ENCODE measurements around the gene ACTR2. TPM values are rescaled to one million over a fixed set of nuclear protein-coding genes. Genes with fewer than 3 reads are reported as not detected.

Gene ACTR2
- total and polyA plus RNA-seq, 2 of the 13 experiments (the other 11 are each of a cell fraction or from before 2014, with no cell fraction given) = 51.2 to 100 TPM

GRCh38 chr2:65228263-65228750 is 676 bp downstream of the ACTR2 start (continued):
- TF ChIP-seq, protein P1, sequence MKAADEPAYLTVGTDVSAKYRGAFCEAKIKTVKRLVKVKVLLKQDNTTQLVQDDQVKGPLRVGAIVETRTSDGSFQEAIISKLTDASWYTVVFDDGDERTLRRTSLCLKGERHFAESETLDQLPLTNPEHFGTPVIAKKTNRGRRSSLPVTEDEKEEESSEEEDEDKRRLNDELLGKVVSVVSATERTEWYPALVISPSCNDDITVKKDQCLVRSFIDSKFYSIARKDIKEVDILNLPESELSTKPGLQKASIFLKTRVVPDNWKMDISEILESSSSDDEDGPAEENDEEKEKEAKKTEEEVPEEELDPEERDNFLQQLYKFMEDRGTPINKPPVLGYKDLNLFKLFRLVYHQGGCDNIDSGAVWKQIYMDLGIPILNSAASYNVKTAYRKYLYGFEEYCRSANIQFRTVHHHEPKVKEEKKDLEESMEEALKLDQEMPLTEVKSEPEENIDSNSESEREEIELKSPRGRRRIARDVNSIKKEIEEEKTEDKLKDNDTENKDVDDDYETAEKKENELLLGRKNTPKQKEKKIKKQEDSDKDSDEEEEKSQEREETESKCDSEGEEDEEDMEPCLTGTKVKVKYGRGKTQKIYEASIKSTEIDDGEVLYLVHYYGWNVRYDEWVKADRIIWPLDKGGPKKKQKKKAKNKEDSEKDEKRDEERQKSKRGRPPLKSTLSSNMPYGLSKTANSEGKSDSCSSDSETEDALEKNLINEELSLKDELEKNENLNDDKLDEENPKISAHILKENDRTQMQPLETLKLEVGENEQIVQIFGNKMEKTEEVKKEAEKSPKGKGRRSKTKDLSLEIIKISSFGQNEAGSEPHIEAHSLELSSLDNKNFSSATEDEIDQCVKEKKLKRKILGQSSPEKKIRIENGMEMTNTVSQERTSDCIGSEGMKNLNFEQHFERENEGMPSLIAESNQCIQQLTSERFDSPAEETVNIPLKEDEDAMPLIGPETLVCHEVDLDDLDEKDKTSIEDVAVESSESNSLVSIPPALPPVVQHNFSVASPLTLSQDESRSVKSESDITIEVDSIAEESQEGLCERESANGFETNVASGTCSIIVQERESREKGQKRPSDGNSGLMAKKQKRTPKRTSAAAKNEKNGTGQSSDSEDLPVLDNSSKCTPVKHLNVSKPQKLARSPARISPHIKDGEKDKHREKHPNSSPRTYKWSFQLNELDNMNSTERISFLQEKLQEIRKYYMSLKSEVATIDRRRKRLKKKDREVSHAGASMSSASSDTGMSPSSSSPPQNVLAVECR (CRISPR knock-in tag; IDR thresholded peaks at IDR 0.05; ENCODE audit: borderline replicate concordance) = no peak
- TF ChIP-seq PHF21A (CRISPR knock-in tag; IDR thresholded peaks at IDR 0.05) (0 out of 2 replicates have a peak, but pooled peaks have one; percentile 40), ZNF605 (CRISPR knock-in tag; IDR thresholded peaks at IDR 0.05) (peak; percentile 6; the same call in 1 of the 2 replicates), ZSCAN9 (CRISPR knock-in tag; IDR thresholded peaks at IDR 0.05; ENCODE audit: borderline replicate concordance) (no peak), NFATC3 (CRISPR knock-in tag; IDR thresholded peaks at IDR 0.05) (no peak), ZFYVE20 (CRISPR knock-in tag; IDR thresholded peaks at IDR 0.05; ENCODE audit: borderline replicate concordance, low read depth) (no peak), KLF15 (CRISPR knock-in tag; IDR thresholded peaks at IDR 0.05; ENCODE audit: borderline replicate concordance) (no peak; the same call in 1 of the 2 replicates), GFI1 (CRISPR knock-in tag; IDR thresholded peaks at IDR 0.05; ENCODE audit: borderline replicate concordance) (no peak), CHD4 (IDR thresholded peaks at IDR 0.05; ENCODE audit: borderline replicate concordance, low read length) (no peak), CREM (IDR thresholded peaks at IDR 0.05) (no peak), CREM (CRISPR knock-in tag; IDR thresholded peaks at IDR 0.05) (no peak), ZFP41 (CRISPR knock-in tag; IDR thresholded peaks at IDR 0.05; ENCODE audit: borderline replicate concordance) (no peak), FOXC1 (CRISPR knock-in tag; IDR thresholded peaks at IDR 0.05; ENCODE audit: borderline replicate concordance) (no peak), ZNF615 (CRISPR knock-in tag; IDR thresholded peaks at IDR 0.05; ENCODE audit: borderline replicate concordance) (no peak), GZF1 (CRISPR knock-in tag; IDR thresholded peaks at IDR 0.05) (no peak), BORCS8-MEF2B (CRISPR knock-in tag; IDR thresholded peaks at IDR 0.05) (no peak), ZNF710 (CRISPR knock-in tag; IDR thresholded peaks at IDR 0.05; ENCODE audit: borderline replicate concordance) (0 out of 2 replicates have a peak, but pooled peaks have one; percentile 46)
- TF ChIP-seq, protein P2, sequence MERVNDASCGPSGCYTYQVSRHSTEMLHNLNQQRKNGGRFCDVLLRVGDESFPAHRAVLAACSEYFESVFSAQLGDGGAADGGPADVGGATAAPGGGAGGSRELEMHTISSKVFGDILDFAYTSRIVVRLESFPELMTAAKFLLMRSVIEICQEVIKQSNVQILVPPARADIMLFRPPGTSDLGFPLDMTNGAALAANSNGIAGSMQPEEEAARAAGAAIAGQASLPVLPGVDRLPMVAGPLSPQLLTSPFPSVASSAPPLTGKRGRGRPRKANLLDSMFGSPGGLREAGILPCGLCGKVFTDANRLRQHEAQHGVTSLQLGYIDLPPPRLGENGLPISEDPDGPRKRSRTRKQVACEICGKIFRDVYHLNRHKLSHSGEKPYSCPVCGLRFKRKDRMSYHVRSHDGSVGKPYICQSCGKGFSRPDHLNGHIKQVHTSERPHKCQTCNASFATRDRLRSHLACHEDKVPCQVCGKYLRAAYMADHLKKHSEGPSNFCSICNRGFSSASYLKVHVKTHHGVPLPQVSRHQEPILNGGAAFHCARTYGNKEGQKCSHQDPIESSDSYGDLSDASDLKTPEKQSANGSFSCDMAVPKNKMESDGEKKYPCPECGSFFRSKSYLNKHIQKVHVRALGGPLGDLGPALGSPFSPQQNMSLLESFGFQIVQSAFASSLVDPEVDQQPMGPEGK (CRISPR knock-in tag; IDR thresholded peaks at IDR 0.05) = no peak
- TF ChIP-seq, protein P3, sequence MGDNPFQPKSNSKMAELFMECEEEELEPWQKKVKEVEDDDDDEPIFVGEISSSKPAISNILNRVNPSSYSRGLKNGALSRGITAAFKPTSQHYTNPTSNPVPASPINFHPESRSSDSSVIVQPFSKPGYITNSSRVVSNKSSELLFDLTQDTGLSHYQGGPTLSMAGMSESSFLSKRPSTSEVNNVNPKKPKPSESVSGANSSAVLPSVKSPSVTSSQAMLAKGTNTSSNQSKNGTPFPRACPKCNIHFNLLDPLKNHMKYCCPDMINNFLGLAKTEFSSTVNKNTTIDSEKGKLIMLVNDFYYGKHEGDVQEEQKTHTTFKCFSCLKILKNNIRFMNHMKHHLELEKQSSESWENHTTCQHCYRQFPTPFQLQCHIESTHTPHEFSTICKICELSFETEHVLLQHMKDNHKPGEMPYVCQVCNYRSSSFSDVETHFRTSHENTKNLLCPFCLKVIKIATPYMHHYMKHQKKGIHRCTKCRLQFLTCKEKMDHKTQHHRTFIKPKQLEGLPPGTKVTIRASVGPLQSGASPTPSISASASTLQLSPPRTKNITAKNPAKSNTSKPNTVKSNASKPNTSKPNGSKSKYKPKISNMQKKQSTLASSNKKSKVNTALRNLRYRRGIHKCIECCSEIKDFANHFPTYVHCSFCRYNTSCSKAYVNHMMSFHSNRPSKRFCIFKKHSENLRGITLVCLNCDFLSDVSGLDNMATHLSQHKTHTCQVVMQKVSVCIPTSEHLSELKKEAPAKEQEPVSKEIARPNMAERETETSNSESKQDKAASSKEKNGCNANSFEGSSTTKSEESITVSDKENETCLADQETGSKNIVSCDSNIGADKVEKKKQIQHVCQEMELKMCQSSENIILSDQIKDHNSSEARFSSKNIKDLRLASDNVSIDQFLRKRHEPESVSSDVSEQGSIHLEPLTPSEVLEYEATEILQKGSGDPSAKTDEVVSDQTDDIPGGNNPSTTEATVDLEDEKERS (CRISPR knock-in tag; IDR thresholded peaks at IDR 0.05) = no peak

All from HepG2 (cell line).